Chondrocyte (in vitro differentiated cells): Measurements from ENCODE around the gene ZNF710. TPM values are rescaled to one million over a fixed set of nuclear protein-coding genes. Genes with fewer than 3 reads are reported as not detected.

ENCODE experiments used
- DNase-seq: peaks from one replicate; pipeline ENCODE4 v3.0.0; 2021; ENCODE audit warnings: mixed read lengths, low spot score
- H3K27ac Mint-ChIP-seq: one replicate; pipeline ENCODE4 v1.8.0; 2021; ENCODE audit warnings: mild to moderate bottlenecking, moderate library complexity, mixed read lengths; ENCODE audit not compliant: unreplicated experiment
- H3K27me3 Mint-ChIP-seq: 2 replicates; pipeline ENCODE4 v1.8.0; 2021; ENCODE audit warnings: low read depth, mixed read lengths
- H3K36me3 Mint-ChIP-seq: 2 replicates; pipeline ENCODE4 v1.8.0; 2021; ENCODE audit warnings: low read depth, mixed read lengths
- H3K4me1 Mint-ChIP-seq: 2 replicates; pipeline ENCODE4 v1.8.0; 2021; ENCODE audit warnings: low read depth, mild to moderate bottlenecking, mixed read lengths
- H3K4me3 Mint-ChIP-seq: one replicate; pipeline ENCODE4 v1.8.0; 2021; ENCODE audit warnings: mild to moderate bottlenecking, moderate library complexity, mixed read lengths; ENCODE audit not compliant: unreplicated experiment
- H3K9me3 Mint-ChIP-seq: 2 replicates; pipeline ENCODE4 v1.8.0; 2021; ENCODE audit warnings: low read depth, mixed read lengths
- CTCF ChIP-seq: fragments of 200-600 bp; sonication (generic); IDR thresholded peaks from 2 replicates; pipeline ENCODE4 v1.5.0; 2021; ENCODE audit warnings: antibody characterized with exemption, mild to moderate bottlenecking, moderate library complexity
- total RNA-seq: library from RNA; stranded (reverse); gene quantifications from 3 replicates; pipeline ENCODE4 v1.2.1, GENCODE V29; 2021

ZNF710 gene
- total RNA-seq, 1 donor from 2014 or later = 12.9 TPM

GRCh38 chr15:90086868-90087268 is 85.7 kb downstream of the ZNF710 start:
- Mint-ChIP-seq H3K27me3 (no peaks in the 10 kb centered on the region), H3K4me1 (peaks cover 9% of the 10 kb centered on the region), H3K4me3 (no peak overlapping the region), H3K27ac (no peak overlapping the region), H3K36me3 (peaks cover 35% of the 10 kb centered on the region), H3K9me3 (no peaks in the 10 kb centered on the region)
- TF ChIP-seq CTCF = peak; percentile 78
- DNase-seq = no peak

GRCh38 chr15:90087454-90088154 is 86.5 kb downstream of the ZNF710 start:
- no peak overlapping the region for H3K27ac Mint-ChIP-seq

GRCh38 chr15:90090226-90090848 is 89.2 kb downstream of the ZNF710 start:
- Mint-ChIP-seq H3K4me1 (peaks cover 12% of the 10 kb centered on the region), H3K9me3 (no peaks in the 10 kb centered on the region), H3K27me3 (no peaks in the 10 kb centered on the region), H3K36me3 (peaks cover 32% of the 10 kb centered on the region), H3K27ac (no peak overlapping the region), H3K4me3 (no peak overlapping the region)
- DNase-seq = no peak
- no peak for TF ChIP-seq CTCF

More at GRCh38 chr15:90087454-90088154, 86.5 kb downstream of the ZNF710 start:
- H3K4me3 Mint-ChIP-seq = no peak overlapping the region
- H3K9me3 Mint-ChIP-seq = no peaks in the 10 kb centered on the region
- H3K4me1 Mint-ChIP-seq = peaks cover 6% of the 10 kb centered on the region
- peaks cover 37% of the 10 kb centered on the region for H3K36me3 Mint-ChIP-seq
- TF ChIP-seq CTCF = no peak
- no peaks in the 10 kb centered on the region for H3K27me3 Mint-ChIP-seq
- no peak for DNase-seq

- Mint-ChIP-seq H3K4me1 (peaks cover 19% of the 10 kb centered on the region), H3K27ac (no peak overlapping the region)
These were observed 90.2 kb downstream of the ZNF710 start for GRCh38 chr15:90091156-90091931.

More at GRCh38 chr15:90091156-90091931, 90.2 kb downstream of the ZNF710 start:
- peak; percentile 49 for DNase-seq
- H3K27me3 Mint-ChIP-seq = no peaks in the 10 kb centered on the region
- TF ChIP-seq CTCF = no peak
- H3K9me3 Mint-ChIP-seq = no peaks in the 10 kb centered on the region
- H3K36me3 Mint-ChIP-seq = peaks cover 28% of the 10 kb centered on the region
- H3K4me3 Mint-ChIP-seq = no peak overlapping the region
